CD4-positive, alpha-beta T cell treated with Interleukin-17A for 1 hour (primary cell): ENCODE data around the gene HPS4.
"Not testable (repeated sequence)": the region's sequence is repeated elsewhere in the genome, so short reads cannot be mapped to it uniquely, and the experiment has no call there.

Source experiments
- DNase-seq: peaks from one replicate; pipeline ENCODE4 v3.0.0-alpha.2; 2020

The HPS4 gene

GRCh38 chr22:26483439-26484359 lies at the start of gene HPS4, which contains the start of gene SRRD:
Gene HPS4 (minus strand): TSS chr22:26483783. CDS start chr22:26481762, 2,021 bp downstream.
Gene SRRD (plus strand): TSS chr22:26483877. CDS start chr22:26483891, 14 bp downstream.
- DNase-seq: peak; percentile 94

GRCh38 chr22:26529345-26529744 lies 45.8 kb upstream of the HPS4 start:
- no peak for DNase-seq

GRCh38 chr22:26528518-26528917 lies 44.9 kb upstream of the HPS4 start:
- not testable (repeated sequence) for DNase-seq

DNA sequence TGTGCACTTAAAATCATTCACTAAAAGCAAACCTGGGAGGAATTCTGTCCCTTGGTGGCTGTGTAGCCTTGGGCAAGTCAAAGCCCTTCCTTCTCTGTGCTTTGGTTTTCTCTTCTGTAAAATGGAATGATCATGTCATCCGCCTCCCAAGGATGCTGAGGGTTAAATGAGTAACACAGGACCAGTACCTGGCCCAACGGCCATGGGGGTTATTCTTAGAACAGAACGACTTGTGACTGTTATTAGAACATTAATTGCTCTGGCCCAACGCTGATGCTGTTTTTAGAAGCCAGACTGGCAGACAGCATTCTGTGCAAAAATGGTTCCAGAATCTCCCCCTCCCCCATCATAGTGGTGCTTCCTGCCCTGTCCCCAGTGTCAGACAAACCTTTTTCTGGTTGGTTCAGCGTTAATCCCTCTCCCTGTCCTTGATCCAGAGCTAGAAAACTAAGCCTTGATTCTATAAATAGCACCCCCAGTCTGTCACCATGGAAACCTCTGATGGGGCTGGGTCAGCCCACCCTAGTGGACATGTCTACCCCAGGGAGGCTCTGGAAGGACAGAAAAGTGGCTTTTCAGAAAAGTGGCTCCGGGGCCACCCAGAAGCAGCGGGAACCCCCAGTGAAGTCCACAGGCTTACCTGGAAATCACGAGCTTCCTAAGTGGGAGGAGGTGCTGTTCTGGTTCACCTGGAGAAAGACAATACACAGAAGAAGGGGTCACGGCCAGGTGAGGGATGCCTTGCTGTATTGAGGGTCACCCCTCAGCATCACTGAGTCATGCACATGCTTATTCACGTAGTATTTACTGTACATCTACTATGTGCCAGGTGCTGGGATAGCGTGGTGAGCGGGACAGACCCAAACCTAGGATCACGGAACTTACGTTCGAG lies 44.2 kb upstream of the HPS4 start:
- no peak for DNase-seq

DNA sequence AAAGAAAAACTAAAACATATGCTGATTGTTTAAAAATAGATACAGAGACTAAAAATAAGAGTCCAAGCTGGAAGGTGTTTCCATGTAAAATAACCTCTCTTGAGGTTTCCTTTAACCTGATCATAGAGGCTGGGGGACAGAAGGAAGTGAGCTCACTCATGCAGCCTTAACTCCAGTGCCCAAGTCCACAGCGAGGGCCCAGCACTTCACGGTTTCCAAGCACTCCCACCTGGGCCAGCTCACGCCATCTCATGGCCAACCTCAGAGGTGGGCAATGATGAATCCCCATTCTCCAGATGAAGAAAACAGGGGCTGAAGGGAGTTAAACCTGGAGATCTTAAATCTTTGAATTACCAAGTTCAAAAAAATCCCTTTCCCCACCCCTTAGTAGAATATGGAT lies 43.6 kb upstream of the HPS4 start:
- DNase-seq: no peak

DNA sequence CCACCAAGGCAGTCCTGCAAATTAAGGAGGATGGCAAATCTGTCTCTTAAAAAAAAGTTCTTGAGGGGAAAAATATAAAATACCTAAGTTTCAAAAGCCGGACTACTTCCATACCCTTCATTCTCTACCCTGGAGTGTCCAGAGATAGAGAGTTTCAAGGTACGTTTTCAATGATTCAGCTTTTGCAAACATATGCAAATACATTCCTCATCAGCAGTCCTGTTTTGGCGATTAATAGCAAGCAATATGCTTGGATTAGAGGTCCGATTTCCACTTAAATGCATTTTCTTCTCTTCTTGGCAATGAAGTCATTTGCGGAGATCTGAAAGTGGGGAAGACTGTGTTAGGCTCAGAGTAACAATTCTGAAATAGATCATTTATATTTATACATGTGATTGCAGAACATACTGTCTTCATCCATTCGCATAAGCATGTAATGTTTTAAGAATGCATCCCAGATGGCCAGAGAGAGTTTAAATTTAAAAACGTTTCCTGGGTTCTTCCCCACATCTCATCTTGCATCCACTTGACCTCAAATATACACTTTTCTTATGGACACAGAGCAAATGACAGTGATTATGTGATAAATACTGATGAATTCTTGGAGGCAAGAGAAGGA lies 42.5 kb upstream of the HPS4 start:
- DNase-seq: no peak

GRCh38 chr22:26524870-26525269 lies 41.3 kb upstream of the HPS4 start:
- DNase-seq: no peak

- DNase-seq: no peak
These were observed 39.0 kb upstream of the HPS4 start for GRCh38 chr22:26522592-26522991.

- no peak for DNase-seq
These were observed 38.4 kb upstream of the HPS4 start for GRCh38 chr22:26522012-26522411.

DNA sequence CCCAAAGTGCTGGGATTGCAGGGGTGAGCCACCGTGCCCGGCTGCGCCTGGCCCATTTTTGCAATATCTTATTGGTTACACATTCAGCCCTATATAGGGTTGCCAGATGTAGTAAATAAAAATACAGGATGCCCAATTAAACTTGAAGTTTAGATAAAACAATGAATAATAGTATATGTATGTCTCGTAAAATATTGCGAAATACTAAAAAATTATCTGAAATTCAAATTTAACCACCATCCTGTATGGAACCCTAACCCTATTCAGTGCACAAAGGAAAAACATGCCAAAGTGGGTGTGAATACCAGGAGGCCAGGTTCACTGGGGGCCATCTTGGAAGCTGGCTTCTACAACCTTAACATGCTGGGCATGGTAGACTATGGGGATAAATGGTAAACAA lies 33.8 kb upstream of the HPS4 start:
- DNase-seq: no peak

DNA sequence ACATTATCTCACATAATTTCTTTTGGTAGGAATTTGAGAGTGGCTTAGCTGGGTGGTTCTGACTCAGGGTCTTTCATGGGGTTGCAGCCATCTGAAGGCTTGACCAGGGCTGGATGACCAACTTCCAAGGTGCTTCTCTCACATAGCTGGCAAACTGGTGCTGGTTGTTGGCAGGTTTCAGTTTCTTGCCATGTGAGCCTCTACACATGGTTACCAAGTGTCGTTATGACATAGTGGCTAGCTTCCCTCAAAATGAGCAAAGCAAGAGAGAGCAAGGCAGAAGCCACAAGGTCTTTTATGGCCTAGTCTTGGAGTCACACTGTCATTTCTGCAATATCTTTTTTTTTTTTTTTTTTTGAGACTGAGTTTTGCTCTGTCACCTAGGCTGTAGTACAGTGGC lies 32.9 kb upstream of the HPS4 start:
- no peak for DNase-seq

DNA sequence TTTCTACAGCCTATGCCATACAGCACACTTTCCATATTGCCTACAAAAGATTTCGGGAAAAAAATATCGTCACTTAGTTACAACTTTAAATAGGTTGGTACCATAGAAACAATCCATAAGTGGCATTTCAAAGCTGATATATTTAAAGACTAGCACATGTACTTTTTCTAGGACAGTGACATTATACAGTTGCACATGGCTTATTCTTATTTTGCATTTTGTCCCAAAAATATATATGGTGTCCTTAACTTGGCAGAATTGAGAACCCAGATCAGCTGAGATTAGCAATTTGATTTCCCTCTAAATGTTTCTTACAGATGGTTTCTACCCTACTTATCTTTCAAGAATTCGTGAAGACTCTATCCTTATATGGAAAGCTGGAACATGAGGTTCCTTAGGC lies 32.3 kb upstream of the HPS4 start:
- DNase-seq: no peak

DNA sequence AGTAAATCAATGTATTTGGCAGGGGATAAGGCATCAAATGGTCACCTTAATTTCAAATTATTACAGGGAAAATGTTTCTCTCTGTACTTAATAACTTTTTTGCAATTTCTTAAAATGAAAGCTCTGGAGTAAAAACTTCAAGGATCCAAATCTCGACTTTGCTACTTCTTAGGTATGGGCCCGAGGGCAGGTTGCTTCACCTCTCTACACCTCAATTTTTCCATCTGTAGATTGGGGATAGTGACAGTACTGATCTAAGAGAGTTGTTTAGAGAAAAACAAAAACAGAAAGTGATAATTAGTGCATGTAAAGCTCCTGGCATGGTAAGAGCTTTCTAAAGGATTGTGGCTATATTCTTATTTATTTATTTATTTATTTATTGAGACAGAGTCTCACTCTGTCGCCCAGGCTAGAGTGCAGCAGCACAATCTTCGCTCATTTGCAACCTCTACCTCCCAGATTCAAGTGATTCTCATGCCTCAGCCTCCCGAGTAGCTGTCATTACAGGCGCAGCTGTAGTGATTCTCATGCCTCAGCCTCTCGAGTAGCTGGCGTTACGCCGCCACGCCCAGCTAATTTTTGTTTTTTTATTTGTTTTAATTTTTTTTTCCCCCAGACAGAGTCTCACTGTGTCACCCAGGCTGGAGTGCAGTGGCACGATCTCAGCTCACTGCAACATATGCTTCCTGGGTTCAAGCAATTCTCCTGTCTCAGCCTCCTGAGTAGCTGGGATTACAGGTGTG lies 31.0 kb upstream of the HPS4 start:
- no peak for DNase-seq

DNA sequence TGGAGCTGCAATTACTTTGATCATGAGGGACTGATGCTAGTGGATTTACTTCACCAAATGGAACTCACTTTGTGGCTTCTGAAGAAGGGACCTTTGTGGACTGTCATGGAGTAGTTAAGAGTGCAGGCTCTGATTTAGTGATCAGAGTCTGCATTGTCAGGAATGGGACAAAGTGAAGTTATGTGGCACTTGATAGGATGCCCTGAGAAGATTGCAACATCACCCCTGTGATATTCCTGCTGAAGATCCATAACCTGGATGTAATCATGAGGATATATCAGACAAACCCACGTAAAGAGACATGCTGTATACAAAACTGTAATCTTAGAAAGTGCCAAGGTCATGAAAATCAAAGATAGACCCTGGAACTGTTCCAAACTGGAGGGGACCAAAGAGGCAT lies 30.3 kb upstream of the HPS4 start:
- no peak for DNase-seq

GRCh38 chr22:26512149-26512793 lies 28.7 kb upstream of the HPS4 start, which contains the start of gene TFIP11:
Gene TFIP11 (minus strand): TSS chr22:26512473. CDS start chr22:26510272, 2,201 bp downstream.
- peak; percentile 89 for DNase-seq

DNA sequence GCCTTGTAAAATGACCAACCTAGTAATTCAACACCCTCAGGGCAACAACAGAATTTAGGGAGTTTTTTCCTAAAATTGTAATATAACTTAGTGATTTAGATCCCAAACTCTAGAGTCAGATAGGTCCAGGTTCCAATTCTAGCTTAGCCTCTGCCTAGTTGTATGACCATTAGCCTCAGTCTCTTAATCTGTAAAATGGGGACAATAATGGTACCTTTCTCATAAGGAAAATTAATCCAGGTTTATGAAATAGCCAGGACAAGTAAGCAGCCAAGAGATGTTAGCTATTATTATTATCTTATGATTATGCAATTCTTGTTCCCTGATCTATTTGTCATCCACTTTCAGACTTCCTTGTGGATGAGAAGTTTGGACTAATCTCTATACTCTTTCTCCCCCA lies 24.6 kb upstream of the HPS4 start:
- DNase-seq: no peak

DNA sequence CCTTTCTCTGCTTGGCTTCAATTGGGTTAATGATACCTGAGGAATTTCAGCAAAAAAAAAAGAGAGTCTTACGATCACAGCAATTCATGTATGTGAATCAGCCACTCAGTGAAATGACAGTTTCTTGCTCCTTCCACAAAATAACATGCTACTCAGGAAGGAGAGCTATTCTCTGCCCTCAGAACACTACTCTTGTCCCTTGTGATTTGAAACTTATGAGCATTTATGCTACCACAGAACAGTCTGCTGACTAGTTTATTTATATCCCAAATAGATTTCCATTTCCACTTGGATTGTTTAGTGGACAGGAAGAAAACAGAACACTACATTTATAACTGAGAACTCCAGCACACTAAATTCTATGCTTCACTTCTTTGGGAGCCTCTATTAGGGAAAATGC lies 20.2 kb upstream of the HPS4 start:
- no peak for DNase-seq

GRCh38 chr22:26502688-26503561 lies 19.3 kb upstream of the HPS4 start:
- DNase-seq: peak; percentile 80

DNA sequence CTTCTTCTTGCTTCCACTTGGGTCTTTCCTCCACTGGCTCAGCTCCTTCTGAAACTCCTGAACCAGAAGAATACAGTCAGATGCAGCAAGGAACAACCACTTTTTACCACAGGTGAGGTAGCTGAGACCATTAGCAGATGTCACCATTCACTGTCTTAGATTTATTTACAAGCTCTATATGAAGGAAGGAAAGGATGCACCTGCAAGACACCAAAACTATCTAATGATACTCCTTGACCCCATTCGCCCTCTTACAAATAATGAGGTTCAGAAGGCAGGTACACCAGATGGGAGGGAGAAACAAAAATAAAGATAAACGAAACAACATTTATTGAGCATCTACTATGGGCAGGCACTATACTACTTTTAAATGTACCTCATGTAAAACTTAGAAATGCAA lies 18.4 kb upstream of the HPS4 start:
- DNase-seq: no peak

- no peak for DNase-seq
These were observed 15.7 kb upstream of the HPS4 start for GRCh38 chr22:26499188-26499703.

DNA sequence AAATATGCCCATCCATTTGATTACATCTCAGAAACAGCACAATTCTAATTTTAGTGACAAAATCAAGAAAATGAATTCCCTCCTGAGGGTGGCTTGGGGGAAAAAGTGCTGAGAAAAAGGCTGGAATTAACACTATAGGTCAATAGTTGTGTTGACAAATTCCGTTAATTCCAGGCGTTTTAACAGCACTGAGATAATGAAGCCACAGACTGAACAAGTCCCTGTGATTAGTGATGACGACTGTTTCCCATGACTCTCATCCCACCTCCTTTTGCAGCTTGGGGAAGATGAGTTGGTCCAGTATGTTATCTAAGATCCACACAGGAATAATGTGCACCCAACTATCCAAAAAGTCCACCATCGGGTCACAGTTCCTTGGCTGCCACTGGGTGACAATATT lies 12.9 kb upstream of the HPS4 start:
- no peak for DNase-seq
